ENCODE data around the gene XYLB. TPM values are rescaled to one million over a fixed set of nuclear protein-coding genes. Genes with fewer than 3 reads are reported as not detected.

The XYLB gene
- total and polyA plus RNA-seq, 2 of the 13 experiments (the other 11 are each of a cell fraction or from before 2014, with no cell fraction given) = 25.9 to 30.0 TPM

- TF ChIP-seq NFAT5 (CRISPR knock-in tag; IDR thresholded peaks at IDR 0.05) (no peak), PCBP1 (IDR thresholded peaks at IDR 0.05; ENCODE audit: borderline replicate concordance, low read depth, low read length) (peak; percentile 51; the same call in 1 of the 2 replicates), ELF4 (CRISPR knock-in tag; IDR thresholded peaks at IDR 0.05; ENCODE audit: borderline replicate concordance) (0 out of 2 replicates have a peak, but pooled peaks have one; percentile 52), ZNF674 (CRISPR knock-in tag; IDR thresholded peaks at IDR 0.05; ENCODE audit: low read depth) (peak; percentile 83; the same call in 1 of the 2 replicates), IRF1 (CRISPR knock-in tag; IDR thresholded peaks at IDR 0.05; ENCODE audit: low read depth) (no peak), HOXA5 (CRISPR knock-in tag; IDR thresholded peaks at IDR 0.05) (no peak; the same call in 1 of the 2 replicates), SALL1 (CRISPR knock-in tag; IDR thresholded peaks at IDR 0.05) (peak; percentile 11; the same call in 1 of the 2 replicates), THYN1 (CRISPR knock-in tag; IDR thresholded peaks at IDR 0.05; ENCODE audit: borderline replicate concordance, low read depth) (no peak), FOSL2 (CRISPR knock-in tag; IDR thresholded peaks at IDR 0.05) (0 out of 2 replicates have a peak, but pooled peaks have one; percentile 5), ZNF503 (CRISPR knock-in tag; IDR thresholded peaks at IDR 0.05) (0 out of 2 replicates have a peak, but pooled peaks have one; percentile 3), ZNF230 (CRISPR knock-in tag; IDR thresholded peaks at IDR 0.05) (peak; percentile 78; the same call in 1 of the 2 replicates), ZHX2 (IDR thresholded peaks at IDR 0.05; ENCODE audit: low read depth) (no peak), ZHX2 (CRISPR knock-in tag; IDR thresholded peaks at IDR 0.05; ENCODE audit: borderline replicate concordance) (no peak), SRY (CRISPR knock-in tag; IDR thresholded peaks at IDR 0.05) (0 out of 2 replicates have a peak, but pooled peaks have one; percentile 0)
These were observed 108.5 kb downstream of the XYLB start (continued) for GRCh38 chr3:38454884-38455638.

Data from HepG2 (cell line).